CD1c-positive myeloid dendritic cell (primary cell): Measurements from ENCODE around the gene PPP1R37.

Source experiments
- DNase-seq: peaks from one replicate; pipeline ENCODE4 v3.0.0-alpha.2; 2016; ENCODE audit errors: extremely low spot score

PPP1R37 gene, protein sequence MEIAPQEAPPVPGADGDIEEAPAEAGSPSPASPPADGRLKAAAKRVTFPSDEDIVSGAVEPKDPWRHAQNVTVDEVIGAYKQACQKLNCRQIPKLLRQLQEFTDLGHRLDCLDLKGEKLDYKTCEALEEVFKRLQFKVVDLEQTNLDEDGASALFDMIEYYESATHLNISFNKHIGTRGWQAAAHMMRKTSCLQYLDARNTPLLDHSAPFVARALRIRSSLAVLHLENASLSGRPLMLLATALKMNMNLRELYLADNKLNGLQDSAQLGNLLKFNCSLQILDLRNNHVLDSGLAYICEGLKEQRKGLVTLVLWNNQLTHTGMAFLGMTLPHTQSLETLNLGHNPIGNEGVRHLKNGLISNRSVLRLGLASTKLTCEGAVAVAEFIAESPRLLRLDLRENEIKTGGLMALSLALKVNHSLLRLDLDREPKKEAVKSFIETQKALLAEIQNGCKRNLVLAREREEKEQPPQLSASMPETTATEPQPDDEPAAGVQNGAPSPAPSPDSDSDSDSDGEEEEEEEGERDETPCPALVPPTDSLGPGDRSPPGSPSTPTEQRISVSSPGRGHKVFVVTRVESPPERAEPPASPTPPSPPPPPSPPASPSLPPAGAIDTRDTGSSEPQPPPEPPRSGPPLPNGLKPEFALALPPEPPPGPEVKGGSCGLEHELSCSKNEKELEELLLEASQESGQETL

DNA sequence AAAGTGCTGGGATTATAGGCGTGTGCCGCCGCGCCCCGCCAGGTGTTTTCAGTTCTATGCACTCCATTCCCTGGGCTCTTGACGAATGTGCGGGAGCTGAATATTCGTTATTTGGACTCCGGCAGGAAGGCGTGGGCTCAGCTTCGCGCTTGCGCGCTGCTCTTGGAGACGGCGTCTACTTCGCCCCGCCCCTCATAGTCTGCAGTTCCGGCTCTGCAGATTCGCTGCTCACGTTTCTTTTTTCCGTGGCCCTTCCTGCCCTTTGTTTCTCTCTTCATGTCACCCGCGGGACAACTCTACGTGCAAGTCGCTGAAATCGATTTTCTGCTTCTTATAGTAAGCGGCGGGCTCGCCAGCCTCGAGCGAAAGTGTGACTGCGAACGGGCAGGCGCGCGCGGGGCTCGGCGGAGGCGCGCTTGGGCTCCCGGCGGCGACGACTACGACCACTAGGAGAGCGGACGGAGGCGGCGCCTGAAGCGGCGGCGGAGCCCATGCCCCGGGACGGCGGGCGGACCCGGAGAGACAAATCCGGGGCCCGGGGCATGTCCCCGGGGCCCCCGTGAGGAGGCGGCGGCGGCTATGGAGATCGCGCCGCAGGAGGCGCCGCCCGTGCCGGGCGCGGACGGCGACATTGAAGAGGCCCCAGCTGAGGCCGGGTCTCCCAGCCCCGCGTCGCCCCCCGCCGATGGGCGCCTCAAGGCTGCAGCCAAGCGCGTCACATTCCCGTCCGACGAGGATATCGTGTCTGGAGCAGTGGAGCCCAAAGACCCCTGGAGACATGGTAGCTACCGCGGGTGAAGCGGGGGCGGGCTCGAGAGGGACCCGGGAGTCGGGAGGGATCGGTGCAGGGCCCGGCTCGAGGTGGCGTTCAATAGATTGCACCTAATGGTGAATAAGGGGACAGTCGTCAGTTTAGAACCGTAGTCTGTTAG is at the start of gene PPP1R37:
Gene PPP1R37 (plus strand): TSS at position 433 of the 932 bp plus-strand sequence. CDS start 147 bp downstream, at position 580.
- peak; percentile 98 for DNase-seq

DNA sequence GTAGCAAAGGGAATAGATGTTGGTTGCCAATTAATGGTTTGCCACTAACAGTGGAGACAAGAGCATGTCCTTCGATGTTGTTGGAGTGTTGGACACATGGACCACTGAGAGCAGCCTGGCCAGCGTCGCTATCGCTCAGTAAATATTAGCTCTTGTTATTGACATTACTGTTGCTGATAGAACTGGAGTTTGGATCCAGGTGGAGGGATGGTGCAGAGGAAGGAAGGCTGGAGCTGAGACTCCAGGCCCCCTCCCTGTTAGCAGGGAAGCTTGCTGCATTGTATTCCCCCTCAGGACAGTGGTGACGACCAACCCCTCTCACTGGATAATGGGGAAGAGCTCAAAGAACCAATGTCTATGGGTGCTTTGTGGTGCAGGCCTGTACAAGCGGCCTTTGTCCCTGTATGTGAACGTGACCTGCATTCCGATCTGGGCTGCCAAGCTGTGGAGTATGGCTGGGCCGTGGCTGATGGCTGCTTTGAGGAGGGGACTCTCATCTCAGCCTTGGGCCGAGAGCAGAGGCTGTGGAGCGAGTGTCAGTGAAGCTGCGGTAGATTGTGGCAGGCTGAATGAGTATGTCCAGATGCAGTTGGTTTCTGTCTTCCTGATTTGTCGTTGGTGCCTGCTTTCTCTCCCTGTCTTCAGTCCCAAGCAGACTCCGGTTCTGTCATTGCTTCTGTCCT is 47.2 kb upstream of the PPP1R37 start:
- DNase-seq: no peak

DNA sequence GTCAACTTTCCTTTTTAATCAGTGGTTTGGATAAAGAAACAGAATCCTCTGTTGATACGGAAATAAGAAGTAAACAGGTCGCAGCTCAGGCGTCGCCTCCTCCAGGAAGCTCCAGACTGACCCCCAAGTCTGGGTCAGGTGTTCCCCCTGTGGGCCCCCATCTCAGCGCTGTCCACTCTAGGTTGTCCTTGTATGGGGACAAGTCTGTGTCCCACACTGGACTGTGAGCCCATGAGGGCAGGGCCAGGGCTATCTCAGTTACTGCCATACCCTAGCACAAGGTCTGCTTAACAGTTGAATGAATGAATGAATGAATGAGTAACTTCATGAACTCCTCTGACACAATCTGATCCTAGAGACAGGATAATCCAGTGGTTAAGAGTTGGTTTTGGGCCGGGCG is 46.6 kb upstream of the PPP1R37 start:
- DNase-seq: no peak

DNA sequence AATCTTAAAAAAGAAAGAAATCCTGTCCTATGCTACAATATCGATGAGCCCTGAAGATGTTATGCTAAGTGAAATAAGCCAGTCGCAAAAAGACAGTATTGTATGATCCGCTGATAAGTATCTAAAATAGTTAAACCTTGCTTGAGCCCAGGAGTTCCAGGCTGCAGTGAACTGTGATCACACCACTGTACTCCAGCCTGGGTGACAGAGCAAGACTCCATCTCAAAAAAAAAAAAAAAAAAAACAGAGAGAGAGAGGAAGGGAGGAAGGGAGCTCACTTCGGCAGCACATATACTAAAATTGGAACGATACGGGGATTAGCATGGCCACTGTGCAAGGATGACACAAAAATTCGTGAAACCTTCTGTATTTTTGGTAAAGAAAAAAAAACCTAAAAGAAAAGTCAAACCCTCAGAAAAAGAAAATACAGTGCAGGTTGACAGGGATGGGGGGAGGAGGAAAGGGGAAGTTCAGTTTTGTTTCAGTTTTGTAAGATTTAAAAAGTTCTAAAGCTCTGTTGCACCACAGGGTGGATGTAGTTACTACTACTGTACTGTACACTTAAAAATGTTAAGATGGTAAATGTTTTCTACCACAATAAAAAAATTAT is 45.7 kb upstream of the PPP1R37 start:
- DNase-seq: peak; percentile 42

DNA sequence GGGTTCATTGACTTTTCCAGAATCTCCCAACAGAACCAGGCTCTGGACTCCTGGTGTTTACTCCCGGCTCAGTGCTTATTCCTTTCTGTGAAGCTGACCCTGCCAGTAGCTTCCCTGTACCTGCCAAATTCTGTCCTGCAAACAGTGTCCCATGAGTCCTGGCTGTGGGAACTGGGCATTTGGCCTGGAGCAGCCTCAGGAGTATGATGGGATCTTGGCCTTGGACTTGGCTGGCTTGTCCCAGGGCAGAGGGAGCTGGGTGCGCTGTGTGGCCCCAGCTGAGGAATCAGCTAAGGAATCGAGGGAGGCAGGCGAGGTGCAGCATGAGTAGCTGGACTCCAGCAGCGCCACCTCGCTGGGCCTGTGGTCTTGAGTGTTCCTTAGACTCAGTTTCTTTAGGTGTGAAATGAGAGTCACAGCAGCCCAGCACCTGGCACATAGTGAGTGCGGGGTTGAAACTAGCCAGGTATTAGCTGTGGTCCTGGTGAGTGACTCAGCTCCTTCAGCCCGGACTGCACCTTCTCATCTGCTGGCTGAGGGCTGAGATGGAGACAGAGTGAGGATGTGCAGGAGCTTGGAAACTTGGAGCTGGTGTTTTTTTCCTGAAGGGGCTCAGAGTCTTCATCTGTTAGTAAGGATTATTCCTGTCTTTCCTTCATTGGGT is 43.8 kb upstream of the PPP1R37 start:
- no peak for DNase-seq

DNA sequence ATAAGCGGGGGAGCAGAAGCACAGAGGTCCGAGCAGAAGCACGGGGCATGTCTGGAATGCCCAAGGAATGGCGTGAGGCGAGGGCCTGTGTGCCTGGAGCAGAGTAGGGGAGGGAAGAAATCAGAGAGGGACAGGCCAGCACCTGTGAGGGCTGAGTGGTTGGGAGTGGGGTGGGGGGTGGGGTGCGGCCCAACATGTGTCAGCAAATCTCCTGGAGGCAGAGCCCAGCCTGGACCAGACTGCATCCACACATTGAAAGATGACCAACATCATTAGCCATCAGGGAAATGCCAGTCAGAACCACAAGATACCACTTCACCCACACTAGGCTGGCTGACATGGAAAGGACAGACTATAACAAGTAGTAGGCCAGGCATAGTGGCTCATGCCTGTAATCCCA is 42.9 kb upstream of the PPP1R37 start:
- DNase-seq: no peak

DNA sequence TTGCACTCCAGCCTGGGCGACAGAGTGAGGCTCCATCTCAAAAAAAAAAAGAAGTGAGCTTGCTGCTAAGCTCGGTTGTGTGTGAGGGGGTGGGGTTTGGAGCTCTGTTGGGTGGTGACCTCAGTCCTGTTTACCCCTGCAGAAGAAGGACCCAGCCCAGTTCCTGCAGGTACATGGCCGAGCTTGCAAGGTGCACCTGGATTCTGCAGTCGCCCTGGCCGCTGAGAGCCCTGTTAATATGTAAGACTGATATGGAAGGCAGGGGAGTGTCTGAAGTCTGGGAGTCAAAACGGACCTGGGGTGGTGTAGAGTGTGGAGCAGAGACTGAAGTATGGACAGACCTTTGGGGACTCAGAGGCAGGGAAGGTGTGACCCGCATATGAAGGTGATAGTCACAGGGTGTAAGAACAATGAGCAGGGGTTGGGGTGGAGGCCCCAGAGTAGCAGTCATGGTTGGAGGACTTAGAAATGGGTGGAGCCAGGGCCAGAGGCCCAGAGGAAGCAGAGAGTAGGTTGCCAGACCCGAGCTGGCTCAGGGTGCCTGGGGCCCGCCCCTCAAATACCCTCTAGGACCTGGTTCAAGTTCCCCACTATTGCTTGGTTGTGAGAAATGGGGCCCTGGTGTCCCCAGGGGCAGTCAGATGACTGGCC is 40.9 kb upstream of the PPP1R37 start:
- DNase-seq: no peak

DNA sequence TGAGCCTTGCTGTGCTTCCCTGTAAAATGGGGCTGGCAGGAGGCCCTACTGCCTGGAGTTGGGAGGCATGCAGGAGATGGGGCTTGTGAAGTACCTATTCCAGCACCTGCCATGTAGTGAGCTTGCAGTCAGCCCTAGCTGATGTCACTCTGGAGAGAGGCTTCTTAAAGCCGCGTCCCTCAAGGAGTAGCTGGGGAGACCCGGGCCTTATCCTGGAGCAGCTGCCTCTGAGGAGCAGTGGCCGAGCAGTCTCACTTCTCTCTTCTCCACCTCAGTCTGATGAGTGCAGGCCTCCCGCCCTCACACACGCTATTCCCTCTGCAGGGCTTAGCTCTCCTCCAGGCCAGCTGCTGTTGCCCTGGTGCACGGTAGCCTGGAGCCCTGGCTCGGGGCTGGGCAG is 36.1 kb upstream of the PPP1R37 start:
- no peak for DNase-seq

DNA sequence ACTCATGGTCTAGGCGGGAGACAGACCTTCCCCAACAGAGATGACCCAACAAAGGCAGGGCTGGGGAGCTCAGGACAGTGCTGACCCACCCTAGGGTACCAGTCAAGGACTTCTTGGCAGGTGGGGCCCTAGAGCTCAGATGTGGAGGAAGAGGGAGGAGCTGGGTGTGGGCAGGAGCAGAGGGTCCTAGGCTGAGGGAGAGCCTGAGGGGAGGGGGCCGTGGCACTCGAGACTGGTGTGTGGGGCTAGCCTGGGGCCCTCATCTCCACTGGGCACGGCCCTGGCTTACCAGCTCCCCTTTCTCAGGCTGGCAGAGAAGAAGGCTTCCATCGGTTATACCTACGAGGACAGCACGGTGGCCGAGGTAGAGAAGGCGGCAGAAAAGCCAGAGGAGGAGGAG is 35.5 kb upstream of the PPP1R37 start:
- no peak for DNase-seq

DNA sequence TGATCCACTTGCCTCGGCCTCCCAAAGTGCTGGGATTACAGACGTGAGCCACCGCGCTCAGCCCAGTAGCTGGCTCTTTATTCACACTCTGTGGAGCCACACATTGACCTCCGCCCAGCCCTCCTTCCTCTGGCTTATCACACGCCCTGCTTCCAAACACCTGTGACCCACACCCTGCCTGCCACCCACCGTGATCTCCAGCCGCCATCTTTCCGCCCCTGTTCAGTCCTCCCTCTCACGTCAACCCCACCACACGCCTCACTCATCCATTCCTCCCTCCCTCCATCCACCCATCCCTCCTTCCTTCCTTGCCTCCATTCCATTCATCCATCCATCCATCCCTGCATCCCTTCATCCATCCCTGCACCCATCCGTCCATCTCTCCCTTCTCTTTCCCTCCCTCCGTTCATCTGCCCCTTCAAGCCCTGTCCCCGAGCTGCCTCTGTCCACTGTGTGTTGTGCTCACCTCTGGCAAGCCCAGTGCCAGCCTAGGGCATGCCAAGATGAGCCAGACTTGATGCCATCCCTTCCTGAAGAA is 34.3 kb upstream of the PPP1R37 start:
- no peak for DNase-seq

DNA sequence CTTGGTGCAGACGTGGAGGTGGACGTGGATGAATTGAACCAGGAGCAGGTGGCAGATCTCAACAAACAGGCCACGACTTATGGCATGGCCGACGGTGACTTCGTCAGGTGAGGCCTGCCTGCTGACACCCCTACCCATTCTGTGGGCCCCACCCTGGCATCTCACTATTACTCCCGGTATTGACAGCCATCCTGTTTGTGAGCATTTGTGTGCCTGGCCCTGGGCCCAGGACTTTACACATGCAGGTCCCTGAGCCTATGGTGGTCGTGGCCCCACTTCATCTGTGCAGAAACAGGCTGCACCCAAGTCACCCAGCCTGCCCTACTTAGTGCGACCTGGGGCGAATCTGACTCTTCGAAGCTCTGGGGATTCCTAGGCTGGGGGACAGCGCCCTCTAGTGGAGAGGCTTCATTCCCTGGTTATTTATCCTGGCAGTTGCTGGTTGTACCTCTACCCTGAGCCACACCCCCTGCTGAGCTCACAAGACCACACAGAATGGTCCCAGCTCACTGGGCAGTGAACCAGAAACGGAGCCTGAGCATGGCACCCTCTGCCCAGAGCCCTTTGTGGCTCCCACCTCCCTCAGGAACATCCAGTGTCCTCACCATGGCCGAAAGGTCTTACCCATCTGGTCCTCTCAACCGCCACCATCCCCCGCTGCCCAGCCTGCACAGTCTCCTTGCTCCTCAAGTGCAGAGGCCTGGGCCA is 33.6 kb upstream of the PPP1R37 start:
- DNase-seq: peak; percentile 87

DNA sequence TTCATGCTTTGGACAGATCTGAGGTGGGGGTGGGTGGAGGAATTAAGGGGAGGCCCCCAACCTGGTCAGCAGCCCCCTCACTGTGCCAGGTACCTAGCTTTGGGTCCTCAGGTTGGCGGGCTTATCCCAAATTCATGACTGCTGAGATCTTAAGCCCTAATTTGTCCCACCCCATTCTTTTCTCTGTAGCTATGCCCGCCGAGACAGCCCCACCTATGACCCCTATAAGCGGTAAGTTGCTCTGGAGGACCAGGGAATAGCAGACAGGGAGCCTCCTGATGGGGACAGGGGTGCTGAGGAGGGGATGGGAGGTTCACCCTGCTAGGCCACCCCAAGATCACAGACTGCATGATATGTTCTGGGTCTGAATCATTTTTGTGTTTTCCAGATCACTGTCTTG is 31.0 kb upstream of the PPP1R37 start:
- no peak for DNase-seq

DNA sequence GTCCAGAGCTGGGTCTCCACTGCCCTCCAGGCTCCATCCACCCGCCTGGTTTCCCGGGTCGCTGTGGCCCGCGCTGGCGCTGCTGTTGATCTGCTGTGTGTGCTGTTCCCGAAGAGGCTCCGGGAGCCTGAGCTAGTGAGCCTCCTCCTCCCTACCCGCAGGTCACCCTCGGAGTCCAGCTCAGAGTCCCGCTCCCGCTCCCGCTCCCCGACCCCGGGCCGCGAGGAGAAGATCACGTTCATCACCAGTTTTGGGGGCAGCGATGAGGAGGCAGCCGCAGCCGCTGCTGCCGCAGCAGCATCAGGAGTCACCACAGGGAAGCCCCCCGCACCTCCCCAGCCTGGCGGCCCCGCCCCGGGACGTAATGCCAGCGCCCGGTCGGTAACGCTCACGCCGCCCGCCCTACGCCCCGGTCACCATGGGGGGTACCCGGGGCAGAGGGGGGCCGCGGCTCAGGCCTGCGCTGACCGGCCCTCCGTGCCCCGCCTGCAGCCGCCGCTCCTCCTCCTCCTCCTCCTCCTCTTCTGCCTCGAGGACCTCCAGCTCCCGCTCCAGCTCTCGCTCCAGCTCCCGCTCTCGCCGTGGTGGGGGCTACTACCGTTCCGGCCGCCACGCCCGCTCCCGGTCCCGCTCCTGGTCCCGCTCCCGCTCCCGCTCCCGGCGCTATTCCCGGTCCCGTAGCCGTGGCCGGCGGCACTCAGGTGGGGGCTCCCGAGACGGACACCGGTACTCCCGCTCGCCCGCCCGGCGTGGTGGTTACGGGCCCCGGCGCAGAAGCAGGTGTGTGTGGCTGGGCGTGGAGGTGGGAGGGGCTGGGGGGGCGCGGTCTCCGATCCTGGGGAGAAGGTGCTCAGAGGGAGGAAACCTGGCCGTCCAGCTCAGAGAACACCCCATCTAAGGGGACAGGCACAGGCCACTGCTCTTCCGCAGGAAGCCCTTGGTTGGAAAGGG is 28.9 kb upstream of the PPP1R37 start:
- no peak for DNase-seq

DNA sequence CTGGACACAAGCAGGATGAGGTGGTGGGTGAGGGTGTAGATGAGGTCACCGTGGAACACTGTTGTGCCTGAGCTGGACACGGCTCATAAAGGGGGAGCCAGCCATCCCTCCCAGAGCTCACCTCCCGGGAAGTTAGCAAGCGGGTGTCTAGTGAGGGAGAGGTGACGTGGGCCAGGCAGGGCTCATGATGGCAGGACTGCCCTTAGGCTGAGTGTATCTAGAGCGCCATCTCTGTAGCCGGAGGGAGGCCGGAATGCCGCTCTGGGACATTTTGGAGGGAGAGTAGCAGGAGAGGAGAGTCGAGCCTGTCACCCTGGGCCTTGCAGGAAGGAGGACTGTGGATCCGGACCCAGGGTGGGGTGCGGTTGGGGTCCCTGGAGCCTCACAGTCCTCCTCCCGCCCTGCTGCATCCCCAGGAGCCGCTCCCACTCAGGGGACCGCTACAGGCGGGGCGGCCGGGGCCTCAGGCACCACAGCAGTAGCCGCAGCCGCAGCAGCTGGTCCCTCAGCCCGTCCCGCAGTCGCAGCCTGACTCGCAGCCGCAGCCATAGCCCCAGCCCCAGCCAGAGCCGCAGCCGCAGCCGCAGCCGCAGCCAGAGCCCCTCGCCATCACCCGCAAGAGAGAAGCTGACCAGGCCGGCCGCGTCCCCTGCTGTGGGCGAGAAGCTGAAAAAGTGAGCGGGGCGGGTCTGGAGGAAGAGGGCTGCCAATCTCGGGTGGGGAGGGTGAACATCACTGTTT is 25.9 kb upstream of the PPP1R37 start:
- no peak for DNase-seq

DNA sequence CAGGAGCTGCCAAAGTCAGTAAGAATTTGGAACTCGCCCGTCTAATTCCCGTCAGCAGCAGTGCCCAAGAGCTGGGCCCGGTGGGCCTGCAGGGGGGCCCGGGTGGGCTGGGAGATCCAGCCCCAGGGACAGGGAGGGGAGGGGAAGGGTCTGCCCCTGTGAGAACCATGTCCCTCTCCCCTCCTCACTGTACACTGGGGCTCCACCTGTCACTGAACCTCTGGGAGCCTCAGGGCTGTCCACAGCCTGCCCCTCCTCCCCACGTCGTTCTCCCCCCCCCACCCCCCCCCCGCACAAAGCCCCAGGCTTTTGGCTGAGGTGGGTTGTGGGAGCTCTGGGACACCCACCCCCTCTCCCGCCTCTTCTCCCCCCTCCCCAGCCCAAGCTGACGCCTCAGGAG is 24.9 kb upstream of the PPP1R37 start:
- no peak for DNase-seq

DNA sequence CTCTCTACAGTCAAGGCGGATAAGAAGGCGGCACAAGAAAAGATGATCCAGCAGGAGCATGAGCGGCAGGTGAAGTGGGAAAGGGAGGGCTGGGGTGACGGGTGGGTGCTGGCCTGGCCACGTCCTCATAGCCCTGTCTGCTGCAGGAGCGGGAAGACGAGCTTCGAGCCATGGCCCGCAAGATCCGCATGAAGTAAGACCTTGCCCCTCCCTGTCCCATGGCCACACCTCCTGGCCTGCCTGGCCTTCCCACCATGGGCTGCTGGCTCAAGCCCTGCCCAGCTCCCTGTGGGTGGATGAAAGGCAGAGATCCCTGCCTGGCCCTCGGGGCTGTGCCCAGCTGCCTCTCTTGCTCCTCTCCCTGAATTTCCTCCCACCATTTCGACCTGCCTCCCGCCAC is 23.9 kb upstream of the PPP1R37 start:
- peak; percentile 65 for DNase-seq

DNA sequence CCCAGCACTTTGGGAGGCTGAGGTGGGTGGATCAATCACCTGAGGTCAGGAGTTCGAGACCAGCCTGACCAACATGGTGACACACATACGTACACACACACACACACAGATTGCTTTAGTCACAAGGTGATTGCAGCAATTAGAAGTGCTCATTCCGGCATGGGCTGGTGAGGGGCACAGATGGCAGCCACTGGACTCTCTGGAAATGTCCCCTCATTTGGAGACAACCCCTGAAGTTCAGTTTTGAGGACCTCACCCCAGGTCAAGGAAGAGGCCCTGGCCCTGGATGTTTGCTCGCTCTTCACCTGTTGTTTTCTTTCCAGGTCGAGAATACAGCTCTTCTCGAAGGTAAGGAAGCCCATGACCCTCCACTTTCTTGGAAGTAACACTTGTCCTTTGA is 22.8 kb upstream of the PPP1R37 start:
- no peak for DNase-seq
